Measurements from ENCODE around the gene CTXND1. TPM values are rescaled to one million over a fixed set of nuclear protein-coding genes. Genes with fewer than 3 reads are reported as not detected.

Gene CTXND1
- total RNA-seq, 1 experiment from 2014 or later, result 0.04 TPM

DNA sequence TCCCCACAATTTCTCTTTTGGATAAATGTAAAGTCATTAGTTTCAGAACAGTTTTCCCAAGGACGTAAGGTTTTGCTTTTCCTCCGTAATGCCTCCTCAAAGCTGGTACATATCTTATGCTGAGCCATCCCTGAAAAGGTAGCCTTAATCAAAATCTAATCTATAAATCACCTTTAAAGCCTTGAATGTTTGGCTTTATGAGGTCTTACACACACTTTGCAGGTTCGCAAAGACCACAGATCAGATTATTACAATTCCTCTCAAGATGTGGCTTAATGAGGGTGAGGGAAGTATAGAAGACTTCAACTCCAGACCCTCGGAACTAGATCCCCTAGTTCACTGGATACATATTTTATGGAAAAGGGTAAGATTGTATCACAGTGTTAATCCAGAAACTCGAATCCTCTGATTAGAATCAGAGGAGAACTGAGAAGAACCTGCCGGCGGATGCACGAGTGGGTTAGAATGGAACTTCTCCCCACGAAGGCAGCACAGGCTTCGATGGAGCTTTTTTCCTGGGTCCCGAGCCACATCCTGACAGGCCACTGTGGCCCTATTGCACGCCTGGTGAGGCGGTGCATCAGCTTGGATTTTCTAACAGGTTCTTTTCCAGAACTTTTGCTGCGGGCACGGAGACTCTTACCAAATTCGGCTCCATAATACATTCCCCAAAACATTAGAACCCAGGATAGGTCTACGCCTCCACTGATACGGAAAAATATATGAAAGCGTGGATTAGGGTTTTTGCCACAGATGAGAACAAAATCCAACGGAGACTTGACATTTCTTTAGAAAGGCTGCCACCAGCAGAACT lies 1.2 kb downstream of the CTXND1 start:
- Mint-ChIP-seq H3K9me3 (no peaks in the 10 kb centered on the region), H3K4me1 (peaks cover 4% of the 10 kb centered on the region), H3K27ac (no peak overlapping the region), H3K4me3 (peak overlapping the region; percentile 65), H3K27me3 (ENCODE audit: low read depth) (peaks cover 59% of the 10 kb centered on the region), H3K36me3 (no peaks in the 10 kb centered on the region)
- DNase-seq (ENCODE audit: low spot score), result no peak
- TF ChIP-seq, protein P1, sequence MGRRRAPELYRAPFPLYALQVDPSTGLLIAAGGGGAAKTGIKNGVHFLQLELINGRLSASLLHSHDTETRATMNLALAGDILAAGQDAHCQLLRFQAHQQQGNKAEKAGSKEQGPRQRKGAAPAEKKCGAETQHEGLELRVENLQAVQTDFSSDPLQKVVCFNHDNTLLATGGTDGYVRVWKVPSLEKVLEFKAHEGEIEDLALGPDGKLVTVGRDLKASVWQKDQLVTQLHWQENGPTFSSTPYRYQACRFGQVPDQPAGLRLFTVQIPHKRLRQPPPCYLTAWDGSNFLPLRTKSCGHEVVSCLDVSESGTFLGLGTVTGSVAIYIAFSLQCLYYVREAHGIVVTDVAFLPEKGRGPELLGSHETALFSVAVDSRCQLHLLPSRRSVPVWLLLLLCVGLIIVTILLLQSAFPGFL (CRISPR knock-in tag; IDR thresholded peaks at IDR 0.05; ENCODE audit: borderline replicate concordance), result no peak
- TF ChIP-seq ATF1 (CRISPR knock-in tag; IDR thresholded peaks at IDR 0.05) (no peak), TEAD1 (CRISPR knock-in tag; IDR thresholded peaks at IDR 0.05) (no peak), NFE2L1 (CRISPR knock-in tag; IDR thresholded peaks at IDR 0.05) (no peak), JUN (CRISPR knock-in tag; IDR thresholded peaks at IDR 0.05) (no peak), ZNF232 (CRISPR knock-in tag; IDR thresholded peaks at IDR 0.05) (no peak), ZNF671 (CRISPR knock-in tag; IDR thresholded peaks at IDR 0.05) (no peak), ATF2 (CRISPR knock-in tag; IDR thresholded peaks at IDR 0.05; ENCODE audit: borderline replicate concordance, low read depth) (no peak), ELF4 (CRISPR knock-in tag; IDR thresholded peaks at IDR 0.05; ENCODE audit: low read depth) (no peak), ZNF532 (CRISPR knock-in tag; IDR thresholded peaks at IDR 0.05; ENCODE audit: borderline replicate concordance) (no peak), HMGA2 (CRISPR knock-in tag; IDR thresholded peaks at IDR 0.05) (no peak), MAX (CRISPR knock-in tag; IDR thresholded peaks at IDR 0.05) (no peak), FOXJ3 (CRISPR knock-in tag; IDR thresholded peaks at IDR 0.05; ENCODE audit: borderline replicate concordance) (no peak), CDX4 (CRISPR knock-in tag; IDR thresholded peaks at IDR 0.05; ENCODE audit: borderline replicate concordance) (no peak), USF2 (CRISPR knock-in tag; IDR thresholded peaks at IDR 0.05) (no peak)
- TF ChIP-seq, protein P2, sequence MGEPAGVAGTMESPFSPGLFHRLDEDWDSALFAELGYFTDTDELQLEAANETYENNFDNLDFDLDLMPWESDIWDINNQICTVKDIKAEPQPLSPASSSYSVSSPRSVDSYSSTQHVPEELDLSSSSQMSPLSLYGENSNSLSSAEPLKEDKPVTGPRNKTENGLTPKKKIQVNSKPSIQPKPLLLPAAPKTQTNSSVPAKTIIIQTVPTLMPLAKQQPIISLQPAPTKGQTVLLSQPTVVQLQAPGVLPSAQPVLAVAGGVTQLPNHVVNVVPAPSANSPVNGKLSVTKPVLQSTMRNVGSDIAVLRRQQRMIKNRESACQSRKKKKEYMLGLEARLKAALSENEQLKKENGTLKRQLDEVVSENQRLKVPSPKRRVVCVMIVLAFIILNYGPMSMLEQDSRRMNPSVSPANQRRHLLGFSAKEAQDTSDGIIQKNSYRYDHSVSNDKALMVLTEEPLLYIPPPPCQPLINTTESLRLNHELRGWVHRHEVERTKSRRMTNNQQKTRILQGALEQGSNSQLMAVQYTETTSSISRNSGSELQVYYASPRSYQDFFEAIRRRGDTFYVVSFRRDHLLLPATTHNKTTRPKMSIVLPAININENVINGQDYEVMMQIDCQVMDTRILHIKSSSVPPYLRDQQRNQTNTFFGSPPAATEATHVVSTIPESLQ (CRISPR knock-in tag; IDR thresholded peaks at IDR 0.05), result no peak
- TF ChIP-seq, protein P3, sequence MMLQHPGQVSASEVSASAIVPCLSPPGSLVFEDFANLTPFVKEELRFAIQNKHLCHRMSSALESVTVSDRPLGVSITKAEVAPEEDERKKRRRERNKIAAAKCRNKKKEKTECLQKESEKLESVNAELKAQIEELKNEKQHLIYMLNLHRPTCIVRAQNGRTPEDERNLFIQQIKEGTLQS (CRISPR knock-in tag; conservative IDR thresholded peaks at IDR 0.05), result no peak
- ChIA-PET POLR2A (no interaction called here), CTCF (interaction anchor here (1.1 kb wide), 1 partner anchor 59 kb away, joined by 4 read pairs; no protein-coding TSS in a partner anchor)
- ATAC-seq, result no peak

Measured in WTC11 (cell line).